ENCODE measurements around the gene KIAA1217.

GRCh38 chr10:24569828-24570657 is 361.1 kb downstream of the KIAA1217 start:
- no peak for TF ChIP-seq CTCF (IDR thresholded peaks at IDR 0.05; ENCODE audit: low read length)
- no peak for TF ChIP-seq EZH2 (IDR thresholded peaks at IDR 0.05; ENCODE audit: borderline replicate concordance, low read length)
